A549 (cell line): ENCODE measurements around the gene SLC16A10. TPM values are rescaled to one million over a fixed set of nuclear protein-coding genes. Genes with fewer than 3 reads are reported as not detected.
A peak's percentile ranks its signal among the peaks of the same experiment; 100 is the strongest.

Source experiments
- ATAC-seq, 2 experiments: fragments of 200-7000 bp in 1 of 2; fragments of >200 bp in 1 of 2; cut with Nextera tagmentation in 1 of 2; cut with Tn5 transposase in 1 of 2; 3 replicates each; pipeline versions ENCODE4 v1.8.0 to v1.9.1; 2018 to 2020; ENCODE audit warnings: mild to moderate bottlenecking in 1 of 2, moderate library complexity in 1 of 2
- CTCF ChIA-PET: fragments of 300-600 bp; sonication (Branson Sonifier 250); formaldehyde crosslinking; extraction: SDS; loops from one replicate; lab custom pipeline; 2021; ENCODE audit warnings: antibody characterized with exemption, inconsistent platforms; lab: Yijun Ruan, JAX
- POLR2A ChIA-PET: fragments of 350-600 bp; formaldehyde crosslinking; extraction: SDS; loops from one replicate; lab custom pipeline; 2021; ENCODE audit warnings: antibody characterized with exemption, inconsistent platforms; lab: Yijun Ruan, JAX
- DNase-seq, 2 experiments: peaks; one replicate each; pipeline versions ENCODE4 v3.0.0 to v3.0.0-alpha.2; 2011 to 2016; ENCODE audit warnings: low read depth in 1 of 2, low spot score in 1 of 2
- FAIRE-seq: peaks from 2 replicates; lab custom pipeline; 2011; peaks lifted over from hg19 to GRCh38; lab: Jason Lieb, UNC
- H3K27ac ChIP-seq, 2 experiments: fragments of >200 bp; sonication (Bioruptor Twin); formaldehyde crosslinking; 3 replicates each; pipeline ENCODE4 v1.5.1; 2016 to 2017
- H3K4me1 ChIP-seq: fragments of >200 bp; sonication (Bioruptor Twin); formaldehyde crosslinking; 3 replicates; pipeline ENCODE4 v1.6.1; 2016
- H3K4me2 ChIP-seq: fragments of >200 bp; sonication (Bioruptor Twin); formaldehyde crosslinking; 3 replicates; pipeline ENCODE4 v1.6.1; 2016
- H3K4me3 ChIP-seq: fragments of >200 bp; sonication (Bioruptor Twin); formaldehyde crosslinking; 3 replicates; pipeline ENCODE4 v1.5.1; 2016
- H3K9me3 ChIP-seq: fragments of >200 bp; sonication (Bioruptor Twin); formaldehyde crosslinking; 3 replicates; pipeline ENCODE4 v1.6.1; 2016
- CHD4 ChIP-seq: fragments of 200-600 bp; sonication (generic); IDR thresholded peaks from 2 replicates; pipeline ENCODE4 v1.6.1; 2016; ENCODE audit warnings: antibody characterized with exemption, mild to moderate bottlenecking, borderline replicate concordance
- CTCF ChIP-seq: fragments of >200 bp; sonication (Bioruptor Twin); formaldehyde crosslinking; IDR thresholded peaks from 3 replicates; pipeline ENCODE4 v1.5.1; 2016
- E2F6 ChIP-seq: IDR thresholded peaks from 2 replicates; pipeline ENCODE4 v1.6.1; 2012; ENCODE audit warnings: low read depth, borderline replicate concordance
- EHF ChIP-seq: fragments of 250-450 bp; sonication (Bioruptor Pico); IDR thresholded peaks from 2 replicates; pipeline ENCODE4 v1.5.0; 2020; ENCODE audit warnings: mild to moderate bottlenecking
- ELK1 ChIP-seq: fragments of 150-350 bp; IDR thresholded peaks from 2 replicates; pipeline ENCODE4 v1.6.1; 2014; ENCODE audit warnings: low read depth, mild to moderate bottlenecking, low read length
- FOSB ChIP-seq: fragments of 250-450 bp; sonication (Bioruptor Pico); IDR thresholded peaks from 2 replicates; pipeline ENCODE4 v1.5.0; 2020; ENCODE audit warnings: mild to moderate bottlenecking, moderate library complexity
- GATA3 ChIP-seq: IDR thresholded peaks from 2 replicates; pipeline ENCODE4 v1.6.1; 2012; ENCODE audit warnings: borderline replicate concordance
- HES2 ChIP-seq: fragments of >200 bp; sonication (Bioruptor Twin); formaldehyde crosslinking; IDR thresholded peaks from 2 replicates; pipeline ENCODE4 v1.6.1; 2016
- JUN ChIP-seq, 2 experiments: fragments of >200 bp; sonication (Bioruptor Twin); formaldehyde crosslinking; IDR thresholded peaks; 2 replicates in 1 of 2; 3 replicates in 1 of 2; pipeline ENCODE4 v1.6.1; 2016 to 2017
- JUNB ChIP-seq: fragments of >200 bp; sonication (Bioruptor Twin); formaldehyde crosslinking; IDR thresholded peaks from 2 replicates; pipeline ENCODE4 v1.6.1; 2016
- KDM1A ChIP-seq: fragments of 200-600 bp; sonication (generic); IDR thresholded peaks from 2 replicates; pipeline ENCODE4 v1.6.1; 2016; ENCODE audit warnings: low read depth, mild to moderate bottlenecking
- KDM5A ChIP-seq: fragments of 200-600 bp; sonication (generic); IDR thresholded peaks from 2 replicates; pipeline ENCODE4 v1.6.1; 2016; ENCODE audit warnings: antibody characterized with exemption, mild to moderate bottlenecking
- MAX ChIP-seq: IDR thresholded peaks from 2 replicates; pipeline ENCODE4 v1.6.1; 2012
- MAZ ChIP-seq: fragments of 150-350 bp; IDR thresholded peaks from 2 replicates; pipeline ENCODE4 v1.6.1; 2014; ENCODE audit warnings: antibody characterized with exemption, low read depth, low read length, borderline replicate concordance
- NFE2L2 ChIP-seq: fragments of 150-350 bp; conservative IDR thresholded peaks from 2 replicates; pipeline ENCODE4 v1.6.1; 2014; ENCODE audit warnings: low read length
- NR3C1 ChIP-seq: fragments of >200 bp; sonication (Bioruptor Twin); formaldehyde crosslinking; IDR thresholded peaks from 3 replicates; pipeline ENCODE4 v1.6.1; 2017
- PBX3 ChIP-seq: IDR thresholded peaks from 2 replicates; pipeline ENCODE4 v1.6.1; 2012
- PHF8 ChIP-seq: fragments of 200-600 bp; sonication (generic); IDR thresholded peaks from 2 replicates; pipeline ENCODE4 v1.6.1; 2016; ENCODE audit warnings: low read depth, mild to moderate bottlenecking, antibody characterized with exemption, moderate library complexity, borderline replicate concordance
- RCOR1 ChIP-seq: fragments of 150-350 bp; IDR thresholded peaks from 2 replicates; pipeline ENCODE4 v1.6.1; 2014; ENCODE audit warnings: antibody characterized with exemption, low read length, low read depth
- RFX5 ChIP-seq: fragments of 450-650 bp; IDR thresholded peaks from 2 replicates; pipeline ENCODE4 v1.7.1; 2014; ENCODE audit warnings: antibody characterized with exemption, mild to moderate bottlenecking, moderate library complexity
- RNF2 ChIP-seq: fragments of 200-600 bp; sonication (generic); IDR thresholded peaks from 2 replicates; pipeline ENCODE4 v1.6.1; 2016; ENCODE audit warnings: low read depth, mild to moderate bottlenecking, antibody characterized with exemption, moderate library complexity, borderline replicate concordance
- TFCP2L1 ChIP-seq: fragments of 250-450 bp; sonication (Bioruptor Pico); IDR thresholded peaks from 2 replicates; pipeline ENCODE4 v1.5.0; 2021; ENCODE audit warnings: mild to moderate bottlenecking
- USF2 ChIP-seq: fragments of 450-650 bp; IDR thresholded peaks from 2 replicates; pipeline ENCODE4 v1.6.1; 2014; ENCODE audit warnings: antibody characterized with exemption
- ZFP36 ChIP-seq: fragments of 450-650 bp; IDR thresholded peaks from 2 replicates; pipeline ENCODE4 v1.6.1; 2014; ENCODE audit warnings: borderline replicate concordance; ENCODE audit not compliant: partially characterized antibody
- WGBS: methylation state at CpG from one replicate; pipeline ENCODE4 v1.1.6; 2017; ENCODE audit errors: missing lambda C conversion rate; 5-methylcytosine and 5-hydroxymethylcytosine counted together
- polyA minus RNA-seq: library from RNA; depleted of rRNA, polyadenylated mRNA; stranded (reverse); fragments of >200 nt; gene quantifications from 2 replicates; pipeline ENCODE4 v1.2.3, GENCODE V29; 2011; rRNA and poly(A)+ RNA removed
- polyA plus RNA-seq, 4 experiments: library from polyadenylated mRNA; depleted of rRNA in 3 of 4; stranded (reverse); fragments of >200 nt; fragmentation: RNase III in 1 of 4; extraction: RNeasy Plus Mini Kit Qiagen cat#74134 plus additional on column Dnase treatment in 1 of 4; gene quantifications; 2 replicates in 3 of 4; 3 replicates in 1 of 4; pipeline ENCODE4 v1.2.3, GENCODE V29; 2011 to 2017

Gene SLC16A10
- polyA plus RNA-seq (2011; rRNA removed): 1.00 and 1.1 TPM in 2 replicates
- polyA plus RNA-seq (2012; cell fraction: cytosol; rRNA removed): 0.38 TPM in 2 replicates
- polyA plus RNA-seq (2012; cell fraction: nucleus; rRNA removed): 0.24 and 0.35 TPM in 2 replicates
- 0.07 to 0.44 TPM (median 0.27 TPM) in 3 replicates for polyA plus RNA-seq (2017; fragmentation: RNase III; extraction: RNeasy Plus Mini Kit Qiagen cat#74134 plus additional on column Dnase treatment)
- 1.6 and 2.0 TPM in 2 replicates for polyA minus RNA-seq

GRCh38 chr6:111087106-111087835 is at the start of gene SLC16A10:
SLC16A10 (plus strand) TSS chr6:111087503; CDS start chr6:111087753, 250 bp downstream.
- DNase-seq: peak; percentile 22 to 35
- ATAC-seq: peak; percentile 84 to 93
- H3K4me2 ChIP-seq: peak within 1 kb of the TSS; percentile 95
- POLR2A ChIA-PET: no interaction called here
- TF ChIP-seq RFX5: no peak
- no peak for TF ChIP-seq ELK1
- TF ChIP-seq USF2: no peak
- no peak for TF ChIP-seq PBX3
- TF ChIP-seq RNF2: no peak
- 0 out of 2 replicates have a peak, but pooled peaks have one; percentile 4 for TF ChIP-seq MAX
- TF ChIP-seq E2F6: peak; percentile 52; the same call in 1 of the 2 replicates
- TF ChIP-seq, all 56 proteins: peak for 2
- peak within 1 kb of the TSS; percentile 70 for H3K4me3 ChIP-seq
- WGBS: 2% methylated on average over 5 of the region's 86 CpGs
- H3K9me3 ChIP-seq: no peaks in the 10 kb centered on the region
- FAIRE-seq: no peak
- peak within 1 kb of the TSS; percentile 39 to 76; a peak in 4 of 6 replicates for H3K27ac ChIP-seq
- CTCF ChIA-PET: no interaction called here
- H3K4me1 ChIP-seq: no peaks in the 10 kb centered on the region

- CTCF ChIA-PET: interaction anchor here (1.5 kb wide), 1 partner anchor 21 kb away, joined by 3 read pairs; no protein-coding TSS in a partner anchor
- no peak overlapping the region for H3K4me2 ChIP-seq
- POLR2A ChIA-PET: no interaction called here
- 82% methylated on average over 6 of the region's 6 CpGs for WGBS
- no peaks in the 10 kb centered on the region for H3K9me3 ChIP-seq
- ATAC-seq (no peak), FAIRE-seq (no peak), DNase-seq (no peak)
- no peaks in the 10 kb centered on the region for H3K4me1 ChIP-seq
- no peak overlapping the region for H3K27ac ChIP-seq
- H3K4me3 ChIP-seq: no peak overlapping the region
- TF ChIP-seq TFCP2L1 (CRISPR knock-in tag): no peak
- no peak for TF ChIP-seq KDM1A
- no peak for TF ChIP-seq RNF2
Measured at GRCh38 chr6:111038534-111039252, 48.6 kb upstream of the SLC16A10 start.

GRCh38 chr6:111041917-111042316 is 45.4 kb upstream of the SLC16A10 start:
- Histone ChIP-seq H3K9me3 (no peaks in the 10 kb centered on the region), H3K4me3 (no peak overlapping the region), H3K27ac (no peak overlapping the region), H3K4me2 (no peak overlapping the region), H3K4me1 (no peaks in the 10 kb centered on the region)
- 69% methylated on average over 4 of the region's 4 CpGs for WGBS
- ATAC-seq: no peak
- ChIA-PET CTCF (interaction anchor here (0.6 to 2.9 kb wide), 3 partner anchors 15 to 46 kb away, joined by 3 to 11 read pairs (median 4); no protein-coding TSS in a partner anchor), POLR2A (no interaction called here)
- no peak for DNase-seq
- FAIRE-seq: no peak
- TF ChIP-seq KDM5A: no peak
- no peak for TF ChIP-seq PHF8
- no peak for TF ChIP-seq TFCP2L1 (CRISPR knock-in tag)
- no peak for TF ChIP-seq CHD4
- no peak for TF ChIP-seq JUN (IDR thresholded peaks at IDR 0.05)
- TF ChIP-seq RCOR1: no peak
- no peak for TF ChIP-seq NFE2L2
- no peak for TF ChIP-seq NR3C1
- TF ChIP-seq HES2: no peak
- TF ChIP-seq EHF (CRISPR knock-in tag): no peak
- no peak for TF ChIP-seq ZFP36
- TF ChIP-seq MAZ: no peak
- no peak for TF ChIP-seq FOSB (CRISPR knock-in tag)
- no peak for TF ChIP-seq JUNB
- no peak for TF ChIP-seq CTCF
- no peak for TF ChIP-seq RNF2
- TF ChIP-seq GATA3: no peak
